ENCODE measurements around the gene MRC2. TPM values are rescaled to one million over a fixed set of nuclear protein-coding genes. Genes with fewer than 3 reads are reported as not detected.

The MRC2 gene
- total RNA-seq, 1 experiment from 2014 or later = 10.7 TPM

- H3K9me3 ChIP-seq (ENCODE audit: control insufficient read depth in 1 of 2, insufficient read depth in 1 of 2, low read depth in 1 of 2, low read length in 2 of 2) = no peaks in the 10 kb centered on the region
- no peak overlapping the region for H3K4me3 ChIP-seq (replicated peaks in 1 of 2; ENCODE audit: low read depth in 1 of 2, low read length in 2 of 2)
- H3K27me3 ChIP-seq (ENCODE audit: insufficient read depth, low read length) = no peaks in the 10 kb centered on the region
These were observed 88.5 kb downstream of the MRC2 start for GRCh38 chr17:62715882-62716390.

More at GRCh38 chr17:62715882-62716390, 88.5 kb downstream of the MRC2 start:
- H4K20me1 ChIP-seq (ENCODE audit: insufficient read depth) = no peaks in the 10 kb centered on the region
- no peak overlapping the region for H3K9ac ChIP-seq (ENCODE audit: low read length)
- H3K36me3 ChIP-seq (ENCODE audit: control insufficient read depth in 1 of 2, insufficient read depth in 2 of 2, low read length in 2 of 2) = no peaks in the 10 kb centered on the region
- TF ChIP-seq CTCF (IDR thresholded peaks at IDR 0.05 in 2 of 3, conservative IDR thresholded peaks at IDR 0.05 in 1 of 3; ENCODE audit: borderline replicate concordance in 1 of 3, insufficient read depth in 1 of 3, low read depth in 2 of 3, low read length in 2 of 3) (no peak), EGR1 (IDR thresholded peaks at IDR 0.05; ENCODE audit: low read depth) (no peak), ZNF274 (IDR thresholded peaks at IDR 0.05; ENCODE audit: low read depth, low read length) (no peak), SRF (IDR thresholded peaks at IDR 0.05; ENCODE audit: low read depth) (no peak), RAD21 (IDR thresholded peaks at IDR 0.05; ENCODE audit: low read depth) (no peak), SP1 (IDR thresholded peaks at IDR 0.05; ENCODE audit: low read depth) (no peak), SIN3A (IDR thresholded peaks at IDR 0.05; ENCODE audit: low read depth) (no peak), JUND (IDR thresholded peaks at IDR 0.05) (no peak), ZFX (IDR thresholded peaks at IDR 0.05) (no peak), MAX (IDR thresholded peaks at IDR 0.05) (no peak), POLR2A (IDR thresholded peaks at IDR 0.05; ENCODE audit: borderline replicate concordance, extremely low read depth, insufficient read depth, insufficient read length) (no peak), POLR2AphosphoS5 (IDR thresholded peaks at IDR 0.05; ENCODE audit: low read depth, low read length) (no peak)
- H3K9me2 ChIP-seq (ENCODE audit: insufficient read depth) = no peaks in the 10 kb centered on the region
- BruUV-seq (replicated peaks) = no TSS peak
- H3K27ac ChIP-seq (ENCODE audit: low read depth, low read length) = no peak overlapping the region
- CTCF ChIA-PET = interaction anchor here (1.0 kb wide), 1 partner anchor 21 kb away, joined by 3 read pairs; no protein-coding TSS in a partner anchor
- no peak for DNase-seq (ENCODE audit: low read depth, low spot score)
- RAD21 ChIA-PET (ENCODE audit: low non-redundant PET in 1 of 2, low total read pairs in 2 of 2, uncharacterized antibody in 2 of 2, unreplicated experiment in 2 of 2) = no interaction called here
- peaks cover 19 to 49% of the 10 kb centered on the region in 2 experiments for H3K4me1 ChIP-seq (ENCODE audit: control insufficient read depth in 1 of 2, insufficient read depth in 2 of 2, low read length in 2 of 2)
- no peak overlapping the region for H3K4me2 ChIP-seq (ENCODE audit: low read length)
- POLR2A ChIA-PET = no interaction called here
- H2AFZ ChIP-seq (ENCODE audit: low read depth, low read length, poor library complexity, severe bottlenecking) = no peak overlapping the region
- no peaks in the 10 kb centered on the region for H3K79me2 ChIP-seq (ENCODE audit: insufficient read depth, low read length)
- intact Hi-C loops (cut with micrococcal nuclease) = no loop called here
- ATAC-seq = no peak
